GM23338 (cell line): ENCODE measurements around the gene RFX4. TPM values are rescaled to one million over a fixed set of nuclear protein-coding genes. Genes with fewer than 3 reads are reported as not detected.
A peak's percentile ranks its signal among the peaks of the same experiment; 100 is the strongest.

Source experiments
- ATAC-seq: fragments of 200-7000 bp; cut with Tn5 transposase; 3 replicates; pipeline ENCODE4 v1.9.1; 2020
- DNase-seq: peaks from one replicate; pipeline ENCODE4 v3.0.0-alpha.2; 2015; ENCODE audit warnings: low spot score
- H2AFZ ChIP-seq: fragments of 200-600 bp; sonication (generic); 2 replicates; pipeline ENCODE4 v1.8.0; 2016; ENCODE audit warnings: antibody characterized with exemption, mild to moderate bottlenecking, moderate library complexity
- H3F3A ChIP-seq: fragments of 200-600 bp; sonication (generic); replicated peaks from 2 replicates; pipeline ENCODE4 v1.8.0; 2017; ENCODE audit warnings: antibody characterized with exemption, mixed run types, low read depth
- H3K27ac ChIP-seq: fragments of 200-600 bp; sonication (generic); 2 replicates; pipeline ENCODE4 v1.6.1; 2016; ENCODE audit warnings: low read depth
- H3K27me3 ChIP-seq: fragments of 200-600 bp; sonication (generic); 2 replicates; pipeline ENCODE4 v1.8.0; 2016; ENCODE audit warnings: mild to moderate bottlenecking, mixed run types, moderate library complexity; ENCODE audit not compliant: insufficient read depth
- H3K36me3 ChIP-seq: fragments of 200-600 bp; sonication (generic); 2 replicates; pipeline ENCODE4 v1.8.0; 2016; ENCODE audit warnings: mild to moderate bottlenecking; ENCODE audit not compliant: insufficient read depth
- H3K4me1 ChIP-seq: fragments of 200-600 bp; sonication (generic); 2 replicates; pipeline ENCODE4 v1.8.0; 2016; ENCODE audit warnings: mild to moderate bottlenecking, moderate library complexity; ENCODE audit not compliant: insufficient read depth
- H3K4me2 ChIP-seq: fragments of 200-600 bp; sonication (generic); 2 replicates; pipeline ENCODE4 v1.7.1; 2017; ENCODE audit warnings: mixed run types
- H3K4me3 ChIP-seq: fragments of 200-600 bp; sonication (generic); 2 replicates; pipeline ENCODE4 v1.6.1; 2016; ENCODE audit warnings: mixed run types
- H3K79me2 ChIP-seq: fragments of 200-600 bp; sonication (generic); replicated peaks from 2 replicates; pipeline ENCODE4 v1.8.0; 2017; ENCODE audit warnings: mild to moderate bottlenecking; ENCODE audit not compliant: insufficient read depth
- H3K9me2 ChIP-seq: fragments of 200-600 bp; sonication (generic); 2 replicates; pipeline ENCODE4 v1.8.0; 2017; ENCODE audit not compliant: insufficient read depth
- H4K20me1 ChIP-seq: fragments of 200-600 bp; sonication (generic); replicated peaks from 2 replicates; pipeline ENCODE4 v1.8.0; 2017; ENCODE audit warnings: mild to moderate bottlenecking; ENCODE audit not compliant: insufficient read depth
- H3K27ac Mint-ChIP-seq: 2 replicates; pipeline ENCODE4 v1.8.0; 2020; ENCODE audit warnings: inconsistent platforms, mild to moderate bottlenecking, moderate library complexity, mixed read lengths
- H3K27me3 Mint-ChIP-seq: 3 replicates; pipeline ENCODE4 v1.8.0; 2022; ENCODE audit warnings: low read depth, mild to moderate bottlenecking, moderate library complexity, mixed read lengths, inconsistent platforms; ENCODE audit not compliant: insufficient read depth, poor library complexity
- H3K36me3 Mint-ChIP-seq: 3 replicates; pipeline ENCODE4 v1.8.0; 2021; ENCODE audit warnings: low read depth, mild to moderate bottlenecking, inconsistent platforms, moderate library complexity, mixed read lengths
- H3K4me1 Mint-ChIP-seq: 3 replicates; pipeline ENCODE4 v1.8.0; 2020; ENCODE audit warnings: mild to moderate bottlenecking, inconsistent platforms, mixed read lengths
- H3K4me3 Mint-ChIP-seq: 3 replicates; pipeline ENCODE4 v1.8.0; 2021; ENCODE audit warnings: moderate library complexity, mild to moderate bottlenecking, inconsistent platforms, mixed read lengths
- H3K9me3 Mint-ChIP-seq: 3 replicates; pipeline ENCODE4 v1.8.0; 2020; ENCODE audit warnings: moderate library complexity, mild to moderate bottlenecking, inconsistent platforms, mixed read lengths
- CREB1 ChIP-seq: fragments of 250-450 bp; sonication (Bioruptor Pico); IDR thresholded peaks from 2 replicates; pipeline ENCODE4 v1.5.0; 2020; ENCODE audit warnings: low read depth, mild to moderate bottlenecking, moderate library complexity
- EZH2 ChIP-seq: fragments of 200-600 bp; sonication (generic); IDR thresholded peaks from one replicate; pipeline ENCODE4 v1.8.0; 2017; ENCODE audit warnings: antibody characterized with exemption, mild to moderate bottlenecking, low read depth; ENCODE audit not compliant: unreplicated experiment
- EZH2phosphoT487 ChIP-seq: fragments of 200-600 bp; sonication (generic); IDR thresholded peaks from one replicate; pipeline ENCODE4 v1.8.1; 2018; ENCODE audit warnings: antibody characterized with exemption; ENCODE audit not compliant: unreplicated experiment
- JUNB ChIP-seq: IDR thresholded peaks from one replicate; pipeline ENCODE4 v1.6.1; 2016; ENCODE audit warnings: antibody characterized with exemption; ENCODE audit not compliant: unreplicated experiment
- NANOG ChIP-seq: IDR thresholded peaks from 2 replicates; pipeline ENCODE4 v1.6.1; 2016; ENCODE audit warnings: antibody characterized with exemption, borderline replicate concordance
- POLR2AphosphoS5 ChIP-seq: IDR thresholded peaks from 2 replicates; pipeline ENCODE4 v1.6.1; 2016; ENCODE audit warnings: antibody characterized with exemption, low read depth
- STAT1 ChIP-seq: IDR thresholded peaks from one replicate; pipeline ENCODE4 v1.6.1; 2016; ENCODE audit warnings: antibody characterized with exemption; ENCODE audit not compliant: unreplicated experiment
- ZNF114 ChIP-seq: fragments of 250-450 bp; sonication (Bioruptor Pico); IDR thresholded peaks from 2 replicates; pipeline ENCODE4 v1.5.0; 2020; ENCODE audit warnings: mild to moderate bottlenecking, moderate library complexity
- ZNF331 ChIP-seq: fragments of 250-450 bp; sonication (Bioruptor Pico); IDR thresholded peaks from 2 replicates; pipeline ENCODE4 v1.5.0; 2020; ENCODE audit warnings: low read depth, mild to moderate bottlenecking, moderate library complexity
- polyA plus RNA-seq: library from polyadenylated mRNA; unstranded; fragments of >200 nt; fragmentation: Nextera tagmentation; extraction: Ambion mirVana; gene quantifications from 2 replicates; pipeline ENCODE4 v1.2.1, GENCODE V29; 2016
- total RNA-seq: library from RNA; depleted of rRNA; stranded (reverse); fragments of >200 nt; shearing (Covaris generic); gene quantifications from 2 replicates; pipeline ENCODE4 v1.2.3, GENCODE V29; 2014
- TF ChIP-seq, protein P1 (sequence below): fragments of 250-450 bp; sonication (Bioruptor Pico); IDR thresholded peaks from 2 replicates; pipeline ENCODE4 v1.5.0; 2020; ENCODE audit warnings: mild to moderate bottlenecking, moderate library complexity
- TF ChIP-seq, protein P2 (sequence below), 2 experiments: fragments of 200-600 bp in 1 of 2; sonication (generic) in 1 of 2; conservative IDR thresholded peaks; 2 replicates each; pipeline versions ENCODE4 v1.5.1 to v1.6.1; 2016 to 2017; ENCODE audit warnings: antibody characterized with exemption in 2 of 2, low read depth in 2 of 2, mild to moderate bottlenecking in 2 of 2, moderate library complexity in 1 of 2
- TF ChIP-seq, protein P3 (sequence below): IDR thresholded peaks from one replicate; pipeline ENCODE4 v1.6.1; 2018; ENCODE audit warnings: antibody characterized with exemption; ENCODE audit not compliant: unreplicated experiment
- TF ChIP-seq, protein P4 (sequence below): IDR thresholded peaks from 2 replicates; pipeline ENCODE4 v1.6.1; 2016; ENCODE audit warnings: antibody characterized with exemption

RFX4 gene
- total and polyA plus RNA-seq, 2 experiments from 2014 or later = 0.23 TPM; not detected in 1

DNA sequence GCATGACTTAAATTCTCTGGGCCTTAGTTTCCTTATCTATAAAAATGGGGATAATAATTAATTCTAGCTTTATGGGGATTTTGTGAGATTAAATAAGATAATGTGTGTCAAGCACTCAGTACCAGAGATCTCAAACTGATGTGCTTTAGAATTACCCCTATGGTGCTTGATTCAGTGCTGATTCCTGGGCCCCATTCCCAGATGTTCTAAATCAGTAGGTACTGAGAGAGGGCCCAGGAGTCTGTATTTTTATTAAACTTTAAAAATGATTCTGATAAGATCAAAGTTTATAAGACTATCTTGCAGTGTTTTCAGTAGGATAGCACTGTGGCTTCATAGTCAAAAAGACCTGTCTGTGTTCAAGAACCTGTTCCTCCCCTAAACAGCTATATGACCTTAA lies 102.6 kb downstream of the RFX4 start:
- no peaks in the 10 kb centered on the region for H3K9me3 Mint-ChIP-seq
- Histone ChIP-seq H3K4me2 (no peak overlapping the region), H3K4me1 (peaks cover 9% of the 10 kb centered on the region), H3K79me2 (no peaks in the 10 kb centered on the region), H3K27ac (no peak overlapping the region), H3K9me2 (peaks cover 9% of the 10 kb centered on the region; the same call in 1 of the 2 replicates), H3K27me3 (no peaks in the 10 kb centered on the region), H3K4me3 (no peak overlapping the region), H3F3A (no peaks in the 10 kb centered on the region), H2AFZ (no peak overlapping the region), H4K20me1 (no peaks in the 10 kb centered on the region), H3K36me3 (no peaks in the 10 kb centered on the region)
- DNase-seq (peak; percentile 17), ATAC-seq (no peak)
- no peak overlapping the region for H3K27ac Mint-ChIP-seq
- H3K4me1 Mint-ChIP-seq = peaks cover 13% of the 10 kb centered on the region; the same call in 2 of the 3 replicates
- no peak for TF ChIP-seq ZNF114 (CRISPR knock-in tag)
- no peak for TF ChIP-seq STAT1
- TF ChIP-seq CREB1 (CRISPR knock-in tag) = no peak
- TF ChIP-seq, protein P1, sequence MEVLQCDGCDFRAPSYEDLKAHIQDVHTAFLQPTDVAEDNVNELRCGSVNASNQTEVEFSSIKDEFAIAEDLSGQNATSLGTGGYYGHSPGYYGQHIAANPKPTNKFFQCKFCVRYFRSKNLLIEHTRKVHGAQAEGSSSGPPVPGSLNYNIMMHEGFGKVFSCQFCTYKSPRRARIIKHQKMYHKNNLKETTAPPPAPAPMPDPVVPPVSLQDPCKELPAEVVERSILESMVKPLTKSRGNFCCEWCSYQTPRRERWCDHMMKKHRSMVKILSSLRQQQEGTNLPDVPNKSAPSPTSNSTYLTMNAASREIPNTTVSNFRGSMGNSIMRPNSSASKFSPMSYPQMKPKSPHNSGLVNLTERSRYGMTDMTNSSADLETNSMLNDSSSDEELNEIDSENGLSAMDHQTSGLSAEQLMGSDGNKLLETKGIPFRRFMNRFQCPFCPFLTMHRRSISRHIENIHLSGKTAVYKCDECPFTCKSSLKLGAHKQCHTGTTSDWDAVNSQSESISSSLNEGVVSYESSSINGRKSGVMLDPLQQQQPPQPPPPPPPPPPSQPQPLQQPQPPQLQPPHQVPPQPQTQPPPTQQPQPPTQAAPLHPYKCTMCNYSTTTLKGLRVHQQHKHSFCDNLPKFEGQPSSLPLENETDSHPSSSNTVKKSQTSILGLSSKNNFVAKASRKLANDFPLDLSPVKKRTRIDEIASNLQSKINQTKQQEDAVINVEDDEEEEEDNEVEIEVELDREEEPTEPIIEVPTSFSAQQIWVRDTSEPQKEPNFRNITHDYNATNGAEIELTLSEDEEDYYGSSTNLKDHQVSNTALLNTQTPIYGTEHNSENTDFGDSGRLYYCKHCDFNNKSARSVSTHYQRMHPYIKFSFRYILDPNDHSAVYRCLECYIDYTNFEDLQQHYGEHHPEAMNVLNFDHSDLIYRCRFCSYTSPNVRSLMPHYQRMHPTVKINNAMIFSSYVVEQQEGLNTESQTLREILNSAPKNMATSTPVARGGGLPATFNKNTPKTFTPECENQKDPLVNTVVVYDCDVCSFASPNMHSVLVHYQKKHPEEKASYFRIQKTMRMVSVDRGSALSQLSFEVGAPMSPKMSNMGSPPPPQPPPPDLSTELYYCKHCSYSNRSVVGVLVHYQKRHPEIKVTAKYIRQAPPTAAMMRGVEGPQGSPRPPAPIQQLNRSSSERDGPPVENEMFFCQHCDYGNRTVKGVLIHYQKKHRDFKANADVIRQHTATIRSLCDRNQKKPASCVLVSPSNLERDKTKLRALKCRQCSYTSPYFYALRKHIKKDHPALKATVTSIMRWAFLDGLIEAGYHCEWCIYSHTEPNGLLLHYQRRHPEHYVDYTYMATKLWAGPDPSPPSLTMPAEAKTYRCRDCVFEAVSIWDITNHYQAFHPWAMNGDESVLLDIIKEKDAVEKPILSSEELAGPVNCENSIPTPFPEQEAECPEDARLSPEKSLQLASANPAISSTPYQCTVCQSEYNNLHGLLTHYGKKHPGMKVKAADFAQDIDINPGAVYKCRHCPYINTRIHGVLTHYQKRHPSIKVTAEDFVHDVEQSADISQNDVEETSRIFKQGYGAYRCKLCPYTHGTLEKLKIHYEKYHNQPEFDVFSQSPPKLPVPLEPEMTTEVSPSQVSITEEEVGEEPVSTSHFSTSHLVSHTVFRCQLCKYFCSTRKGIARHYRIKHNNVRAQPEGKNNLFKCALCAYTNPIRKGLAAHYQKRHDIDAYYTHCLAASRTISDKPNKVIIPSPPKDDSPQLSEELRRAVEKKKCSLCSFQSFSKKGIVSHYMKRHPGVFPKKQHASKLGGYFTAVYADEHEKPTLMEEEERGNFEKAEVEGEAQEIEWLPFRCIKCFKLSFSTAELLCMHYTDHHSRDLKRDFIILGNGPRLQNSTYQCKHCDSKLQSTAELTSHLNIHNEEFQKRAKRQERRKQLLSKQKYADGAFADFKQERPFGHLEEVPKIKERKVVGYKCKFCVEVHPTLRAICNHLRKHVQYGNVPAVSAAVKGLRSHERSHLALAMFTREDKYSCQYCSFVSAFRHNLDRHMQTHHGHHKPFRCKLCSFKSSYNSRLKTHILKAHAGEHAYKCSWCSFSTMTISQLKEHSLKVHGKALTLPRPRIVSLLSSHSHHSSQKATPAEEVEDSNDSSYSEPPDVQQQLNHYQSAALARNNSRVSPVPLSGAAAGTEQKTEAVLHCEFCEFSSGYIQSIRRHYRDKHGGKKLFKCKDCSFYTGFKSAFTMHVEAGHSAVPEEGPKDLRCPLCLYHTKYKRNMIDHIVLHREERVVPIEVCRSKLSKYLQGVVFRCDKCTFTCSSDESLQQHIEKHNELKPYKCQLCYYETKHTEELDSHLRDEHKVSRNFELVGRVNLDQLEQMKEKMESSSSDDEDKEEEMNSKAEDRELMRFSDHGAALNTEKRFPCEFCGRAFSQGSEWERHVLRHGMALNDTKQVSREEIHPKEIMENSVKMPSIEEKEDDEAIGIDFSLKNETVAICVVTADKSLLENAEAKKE = no peak
- TF ChIP-seq ZNF331 (CRISPR knock-in tag) = no peak
- TF ChIP-seq EZH2phosphoT487 = no peak
- TF ChIP-seq, protein P2, sequence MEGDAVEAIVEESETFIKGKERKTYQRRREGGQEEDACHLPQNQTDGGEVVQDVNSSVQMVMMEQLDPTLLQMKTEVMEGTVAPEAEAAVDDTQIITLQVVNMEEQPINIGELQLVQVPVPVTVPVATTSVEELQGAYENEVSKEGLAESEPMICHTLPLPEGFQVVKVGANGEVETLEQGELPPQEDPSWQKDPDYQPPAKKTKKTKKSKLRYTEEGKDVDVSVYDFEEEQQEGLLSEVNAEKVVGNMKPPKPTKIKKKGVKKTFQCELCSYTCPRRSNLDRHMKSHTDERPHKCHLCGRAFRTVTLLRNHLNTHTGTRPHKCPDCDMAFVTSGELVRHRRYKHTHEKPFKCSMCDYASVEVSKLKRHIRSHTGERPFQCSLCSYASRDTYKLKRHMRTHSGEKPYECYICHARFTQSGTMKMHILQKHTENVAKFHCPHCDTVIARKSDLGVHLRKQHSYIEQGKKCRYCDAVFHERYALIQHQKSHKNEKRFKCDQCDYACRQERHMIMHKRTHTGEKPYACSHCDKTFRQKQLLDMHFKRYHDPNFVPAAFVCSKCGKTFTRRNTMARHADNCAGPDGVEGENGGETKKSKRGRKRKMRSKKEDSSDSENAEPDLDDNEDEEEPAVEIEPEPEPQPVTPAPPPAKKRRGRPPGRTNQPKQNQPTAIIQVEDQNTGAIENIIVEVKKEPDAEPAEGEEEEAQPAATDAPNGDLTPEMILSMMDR (conservative IDR thresholded peaks at IDR 0.05; ENCODE audit: low read depth in 2 of 2) = no peak
- TF ChIP-seq EZH2 = no peak
- TF ChIP-seq, protein P3, sequence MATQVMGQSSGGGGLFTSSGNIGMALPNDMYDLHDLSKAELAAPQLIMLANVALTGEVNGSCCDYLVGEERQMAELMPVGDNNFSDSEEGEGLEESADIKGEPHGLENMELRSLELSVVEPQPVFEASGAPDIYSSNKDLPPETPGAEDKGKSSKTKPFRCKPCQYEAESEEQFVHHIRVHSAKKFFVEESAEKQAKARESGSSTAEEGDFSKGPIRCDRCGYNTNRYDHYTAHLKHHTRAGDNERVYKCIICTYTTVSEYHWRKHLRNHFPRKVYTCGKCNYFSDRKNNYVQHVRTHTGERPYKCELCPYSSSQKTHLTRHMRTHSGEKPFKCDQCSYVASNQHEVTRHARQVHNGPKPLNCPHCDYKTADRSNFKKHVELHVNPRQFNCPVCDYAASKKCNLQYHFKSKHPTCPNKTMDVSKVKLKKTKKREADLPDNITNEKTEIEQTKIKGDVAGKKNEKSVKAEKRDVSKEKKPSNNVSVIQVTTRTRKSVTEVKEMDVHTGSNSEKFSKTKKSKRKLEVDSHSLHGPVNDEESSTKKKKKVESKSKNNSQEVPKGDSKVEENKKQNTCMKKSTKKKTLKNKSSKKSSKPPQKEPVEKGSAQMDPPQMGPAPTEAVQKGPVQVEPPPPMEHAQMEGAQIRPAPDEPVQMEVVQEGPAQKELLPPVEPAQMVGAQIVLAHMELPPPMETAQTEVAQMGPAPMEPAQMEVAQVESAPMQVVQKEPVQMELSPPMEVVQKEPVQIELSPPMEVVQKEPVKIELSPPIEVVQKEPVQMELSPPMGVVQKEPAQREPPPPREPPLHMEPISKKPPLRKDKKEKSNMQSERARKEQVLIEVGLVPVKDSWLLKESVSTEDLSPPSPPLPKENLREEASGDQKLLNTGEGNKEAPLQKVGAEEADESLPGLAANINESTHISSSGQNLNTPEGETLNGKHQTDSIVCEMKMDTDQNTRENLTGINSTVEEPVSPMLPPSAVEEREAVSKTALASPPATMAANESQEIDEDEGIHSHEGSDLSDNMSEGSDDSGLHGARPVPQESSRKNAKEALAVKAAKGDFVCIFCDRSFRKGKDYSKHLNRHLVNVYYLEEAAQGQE = no peak
- TF ChIP-seq JUNB = no peak
- no peak for TF ChIP-seq NANOG
- TF ChIP-seq POLR2AphosphoS5 = no peak
- TF ChIP-seq, protein P4, sequence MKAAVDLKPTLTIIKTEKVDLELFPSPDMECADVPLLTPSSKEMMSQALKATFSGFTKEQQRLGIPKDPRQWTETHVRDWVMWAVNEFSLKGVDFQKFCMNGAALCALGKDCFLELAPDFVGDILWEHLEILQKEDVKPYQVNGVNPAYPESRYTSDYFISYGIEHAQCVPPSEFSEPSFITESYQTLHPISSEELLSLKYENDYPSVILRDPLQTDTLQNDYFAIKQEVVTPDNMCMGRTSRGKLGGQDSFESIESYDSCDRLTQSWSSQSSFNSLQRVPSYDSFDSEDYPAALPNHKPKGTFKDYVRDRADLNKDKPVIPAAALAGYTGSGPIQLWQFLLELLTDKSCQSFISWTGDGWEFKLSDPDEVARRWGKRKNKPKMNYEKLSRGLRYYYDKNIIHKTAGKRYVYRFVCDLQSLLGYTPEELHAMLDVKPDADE = no peak
- H3K4me3 Mint-ChIP-seq = no peak overlapping the region
- no peaks in the 10 kb centered on the region for H3K27me3 Mint-ChIP-seq
- H3K36me3 Mint-ChIP-seq = no peaks in the 10 kb centered on the region
